ENCODE data around the gene OLR1. TPM values are rescaled to one million over a fixed set of nuclear protein-coding genes. Genes with fewer than 3 reads are reported as not detected.
"Not testable (repeated sequence)": the region's sequence is repeated elsewhere in the genome, so short reads cannot be mapped to it uniquely, and the experiment has no call there.

The OLR1 gene
- 1 to 10 TPM in 1 of 4 donors, under 1 TPM in 3; 0.61 to 1.2 (median 0.81) TPM for polyA plus RNA-seq (ENCODE audit: insufficient read length in 4 of 4)

DNA sequence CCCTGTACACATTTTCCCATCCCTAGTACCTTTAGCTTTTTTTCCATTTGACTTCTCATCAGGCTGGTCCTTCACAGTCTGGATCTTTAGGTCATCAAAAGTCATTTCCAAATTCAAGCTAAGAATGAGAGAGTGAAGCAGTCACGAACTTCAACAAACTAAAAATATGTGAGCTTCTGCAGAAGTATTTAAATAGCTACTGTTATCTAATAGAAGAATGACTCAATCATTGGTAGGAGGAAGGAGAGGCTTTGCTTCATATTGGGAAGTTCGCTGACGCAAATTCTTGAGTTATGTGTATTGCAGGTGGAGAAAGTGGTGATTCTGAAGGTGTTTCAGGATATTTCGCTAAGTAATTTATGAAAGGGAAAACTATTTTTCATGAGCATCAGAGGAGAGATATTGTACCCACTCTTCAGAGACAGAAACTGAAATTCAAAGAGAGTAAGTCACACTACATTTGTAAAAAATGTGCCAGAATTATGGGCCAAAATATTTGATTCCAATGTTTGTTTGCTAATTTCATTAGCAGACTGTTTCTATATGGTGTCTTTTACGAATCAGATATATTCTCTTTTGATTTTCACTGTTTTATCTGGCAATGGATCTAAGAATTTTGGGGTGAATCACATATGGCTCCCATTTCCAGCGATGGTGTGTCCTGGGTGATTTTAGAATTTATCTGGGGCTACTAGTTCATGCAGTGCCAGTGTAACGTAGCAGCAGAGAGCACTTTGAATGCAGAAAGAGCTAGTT lies at the start of gene OLR1:
Gene OLR1 (minus strand): TSS at position 160 of the 756 bp plus-strand sequence. CDS start 55 bp downstream, at position 105.
- no peak for DNase-seq (ENCODE audit: low read depth in 4 of 4, low spot score in 3 of 4)

DNA sequence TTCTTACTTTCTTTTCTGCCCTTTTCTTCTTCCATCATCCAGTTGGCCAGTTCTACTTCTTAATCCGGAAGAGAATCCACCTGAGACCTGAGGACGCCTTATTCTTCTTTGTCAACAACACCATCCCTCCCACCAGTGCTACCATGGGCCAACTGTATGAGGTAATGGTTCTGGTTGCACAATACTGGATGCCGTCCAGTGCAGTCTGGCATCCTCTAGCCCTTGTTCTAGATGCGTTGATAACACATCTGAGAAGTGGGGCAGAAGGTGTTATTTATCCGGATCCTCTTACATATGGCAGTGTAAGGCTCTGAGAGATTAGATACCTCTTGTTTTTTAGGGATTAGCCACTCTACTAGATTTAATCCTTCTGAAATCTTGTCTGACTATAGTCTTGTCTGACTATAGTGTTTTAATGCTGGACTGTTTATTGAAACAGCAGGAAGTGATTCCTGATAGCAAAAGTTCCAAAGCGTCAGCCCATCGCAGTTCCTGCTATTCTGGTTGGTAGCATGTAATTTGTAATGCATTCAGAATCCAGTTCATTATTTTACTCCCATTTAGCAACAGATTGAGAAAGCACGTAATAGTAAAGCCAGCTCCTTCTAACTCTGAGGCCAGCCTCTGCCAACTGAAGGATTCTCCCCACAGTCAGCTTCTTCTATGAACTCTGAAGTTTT lies 48.6 kb upstream of the OLR1 start:
- no peak for DNase-seq (ENCODE audit: low read depth in 4 of 4, low spot score in 3 of 4)

DNA sequence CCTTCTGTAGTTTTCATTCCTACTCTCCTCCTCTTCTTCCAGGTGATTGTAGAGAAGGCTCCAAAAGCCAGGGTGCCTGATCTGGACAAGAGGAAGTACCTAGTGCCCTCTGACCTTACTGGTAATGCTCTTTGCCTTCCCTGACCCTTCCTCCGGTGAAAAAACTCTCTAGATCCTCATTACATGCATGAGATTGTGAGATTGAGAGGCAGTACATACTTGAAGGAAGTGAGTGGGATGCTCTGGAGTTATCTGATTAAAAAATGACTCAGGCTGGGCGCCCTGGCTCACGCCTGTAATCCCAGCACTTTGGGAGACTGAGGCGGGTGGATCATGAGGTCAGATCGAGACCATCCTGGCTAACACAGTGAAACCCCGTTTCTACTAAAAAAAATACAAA lies 46.1 kb upstream of the OLR1 start:
- DNase-seq (ENCODE audit: low read depth in 4 of 4, low spot score in 3 of 4), result no peak

DNA sequence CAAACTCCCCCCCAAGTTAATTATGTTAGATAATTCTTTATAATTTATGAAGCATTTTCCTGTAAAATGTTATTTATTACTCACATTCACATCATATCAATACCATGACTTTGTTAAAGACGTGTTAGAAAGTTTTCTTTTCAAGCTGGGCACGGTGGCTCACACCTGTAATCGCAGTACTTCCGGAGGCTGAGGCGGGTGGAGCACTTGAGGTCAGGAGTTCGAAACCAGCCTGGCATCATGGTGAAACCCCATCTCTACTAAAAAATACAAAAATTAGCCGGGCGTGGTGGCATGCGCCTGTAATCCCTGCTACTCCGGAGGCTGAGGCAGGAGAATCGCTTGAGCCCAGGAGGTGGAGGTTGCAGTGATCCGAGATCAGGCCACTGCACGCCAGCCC lies 44.0 kb upstream of the OLR1 start:
- DNase-seq (ENCODE audit: low read depth in 4 of 4, low spot score in 3 of 4), result not testable (repeated sequence)

DNA sequence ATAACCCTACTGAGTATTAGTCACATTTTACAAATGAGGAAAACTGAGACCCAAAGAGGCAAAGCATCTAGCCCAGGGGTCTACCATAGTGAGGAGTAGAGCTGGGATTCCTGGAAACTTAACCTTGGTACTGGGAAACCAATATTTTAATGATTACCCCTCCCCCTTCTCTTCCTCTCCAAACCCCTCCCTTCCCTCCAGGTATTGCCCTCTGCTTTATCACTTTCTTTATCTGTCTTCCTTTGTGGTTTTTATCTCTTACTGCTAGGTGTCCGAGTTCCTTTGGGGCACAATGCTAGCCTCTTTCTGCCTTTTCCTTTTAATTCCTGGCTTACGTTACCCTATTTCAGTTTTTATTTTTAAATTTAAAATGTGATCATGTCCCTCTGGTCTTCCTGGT lies 43.5 kb upstream of the OLR1 start:
- no peak for DNase-seq (ENCODE audit: low read depth in 4 of 4, low spot score in 3 of 4)

DNA sequence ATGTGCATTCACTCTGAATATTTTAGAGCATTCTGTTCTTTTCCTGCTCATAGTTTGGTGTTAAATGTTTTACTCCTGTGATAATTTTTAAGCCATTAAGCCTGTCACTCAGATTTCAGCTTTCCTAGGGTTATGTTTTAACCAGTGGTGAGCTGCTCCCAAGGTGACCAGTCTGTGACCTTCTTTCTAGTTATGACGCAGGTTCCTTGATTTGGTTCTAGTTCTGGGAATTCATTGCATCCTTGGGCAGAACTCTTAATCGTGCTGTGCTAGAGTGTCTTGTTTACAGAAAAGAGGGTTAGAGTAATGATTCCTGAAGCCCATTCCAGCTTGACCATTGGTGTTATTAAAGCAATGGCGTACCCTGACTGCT lies 42.9 kb upstream of the OLR1 start:
- no peak for DNase-seq (ENCODE audit: low read depth in 4 of 4, low spot score in 3 of 4)

DNA sequence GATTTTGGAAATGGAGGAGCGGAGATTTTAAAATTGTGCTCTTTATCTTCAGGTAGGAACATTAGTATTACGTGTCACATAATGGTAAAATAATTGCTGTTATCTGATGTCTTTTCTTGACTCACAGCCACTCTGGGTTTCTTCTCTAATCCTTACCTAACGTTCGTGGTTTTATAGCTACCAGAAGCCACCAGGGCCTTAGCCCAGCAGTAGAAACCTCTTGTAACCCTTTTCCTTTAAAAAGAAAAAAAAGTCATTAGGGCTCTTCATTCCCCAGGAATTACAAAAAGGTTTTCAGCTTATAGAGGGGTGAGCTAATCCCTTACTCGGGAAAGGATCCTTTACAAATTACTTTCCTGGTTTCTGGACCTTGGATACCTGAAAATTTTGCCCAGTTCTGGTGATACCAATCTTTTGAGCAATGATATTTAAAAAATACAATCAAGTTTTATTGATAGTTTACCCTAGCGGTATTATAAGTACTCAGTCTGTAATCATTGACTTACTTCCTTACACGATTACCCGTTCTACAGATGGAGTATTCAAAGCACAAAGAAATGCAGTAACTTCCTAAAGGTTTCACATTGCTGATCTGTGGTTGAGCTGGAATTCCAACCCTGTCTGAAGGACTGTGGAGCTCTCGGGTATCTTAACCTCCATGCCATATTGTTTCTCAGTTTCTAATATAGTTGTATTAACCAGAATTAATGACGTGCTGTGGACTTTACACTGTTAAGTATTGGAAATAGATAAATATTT lies 42.4 kb upstream of the OLR1 start:
- peak in 1 of 4 donors; percentile 18 for DNase-seq (ENCODE audit: low read depth in 4 of 4, low spot score in 3 of 4)

DNA sequence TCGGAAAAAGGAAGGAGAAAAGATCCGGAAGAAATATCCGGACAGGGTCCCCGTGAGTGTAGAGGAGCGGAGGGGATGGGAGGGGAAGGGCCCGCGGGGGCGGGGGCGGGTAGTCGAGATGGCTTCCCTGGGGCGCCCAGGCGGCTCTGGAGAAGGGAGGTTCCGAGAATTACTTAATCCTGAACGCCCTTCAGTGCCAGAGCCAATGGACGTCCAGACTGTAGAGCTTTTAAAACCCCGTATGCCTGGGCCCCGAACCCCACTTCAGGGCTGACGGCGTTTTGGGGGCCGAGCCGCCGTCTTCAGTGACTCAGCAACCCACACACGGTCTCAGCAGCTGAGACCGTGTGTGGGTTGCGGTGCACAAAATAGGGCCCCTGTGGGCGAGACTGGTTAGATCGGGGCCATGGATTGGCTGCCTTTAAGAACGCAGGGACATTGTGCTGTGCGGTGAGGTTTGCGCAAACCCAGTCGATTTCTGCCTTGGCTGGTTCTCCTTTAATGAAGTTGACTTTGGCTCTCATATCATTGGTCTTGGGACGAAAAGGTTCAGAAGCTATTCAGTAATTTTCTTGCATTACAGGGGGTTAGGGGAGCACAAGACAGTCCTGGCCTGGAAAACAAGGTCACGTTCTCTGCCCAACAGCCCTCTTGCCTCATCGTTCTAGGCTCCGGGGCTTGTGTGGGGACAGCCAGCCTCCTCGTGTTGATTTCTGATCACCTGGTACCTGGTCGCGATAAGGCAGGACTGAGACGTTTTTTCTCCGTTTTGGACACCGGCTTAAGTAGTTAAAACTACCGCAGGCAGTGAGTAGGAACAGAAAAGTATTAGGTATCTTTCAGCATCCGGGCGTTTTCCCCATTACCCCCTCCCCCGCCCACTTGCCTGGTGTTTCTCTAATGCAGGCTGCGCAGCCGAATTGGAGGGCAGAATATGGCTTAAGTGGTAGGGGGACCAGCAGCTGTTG lies 41.5 kb upstream of the OLR1 start:
- peak in 3 of 4 donors; percentile 50 to 51 (median 51) for DNase-seq (ENCODE audit: low read depth in 4 of 4, low spot score in 3 of 4)

DNA sequence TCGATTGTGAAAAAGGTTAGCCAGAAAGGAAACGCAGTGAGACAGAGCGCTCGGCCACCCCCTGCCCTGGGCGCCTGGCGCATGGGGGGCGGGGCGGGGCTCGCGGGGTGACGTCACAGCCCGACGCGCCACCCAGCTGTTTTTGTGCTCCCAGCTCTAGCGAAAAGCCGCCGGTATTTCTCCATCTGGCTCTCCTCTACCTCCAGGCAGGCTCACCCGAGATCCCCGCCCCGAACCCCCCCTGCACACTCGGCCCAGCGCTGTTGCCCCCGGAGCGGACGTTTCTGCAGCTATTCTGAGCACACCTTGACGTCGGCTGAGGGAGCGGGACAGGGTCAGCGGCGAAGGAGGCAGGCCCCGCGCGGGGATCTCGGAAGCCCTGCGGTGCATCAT lies 40.8 kb upstream of the OLR1 start, which contains the start of gene GABARAPL1:
Gene GABARAPL1 (plus strand): TSS at position 139 of the 393 bp plus-strand sequence. CDS start 253 bp downstream, at position 392.
- DNase-seq (ENCODE audit: low read depth in 4 of 4, low spot score in 3 of 4), result peak in 3 of 4 donors; percentile 59 to 70 (median 63)

DNA sequence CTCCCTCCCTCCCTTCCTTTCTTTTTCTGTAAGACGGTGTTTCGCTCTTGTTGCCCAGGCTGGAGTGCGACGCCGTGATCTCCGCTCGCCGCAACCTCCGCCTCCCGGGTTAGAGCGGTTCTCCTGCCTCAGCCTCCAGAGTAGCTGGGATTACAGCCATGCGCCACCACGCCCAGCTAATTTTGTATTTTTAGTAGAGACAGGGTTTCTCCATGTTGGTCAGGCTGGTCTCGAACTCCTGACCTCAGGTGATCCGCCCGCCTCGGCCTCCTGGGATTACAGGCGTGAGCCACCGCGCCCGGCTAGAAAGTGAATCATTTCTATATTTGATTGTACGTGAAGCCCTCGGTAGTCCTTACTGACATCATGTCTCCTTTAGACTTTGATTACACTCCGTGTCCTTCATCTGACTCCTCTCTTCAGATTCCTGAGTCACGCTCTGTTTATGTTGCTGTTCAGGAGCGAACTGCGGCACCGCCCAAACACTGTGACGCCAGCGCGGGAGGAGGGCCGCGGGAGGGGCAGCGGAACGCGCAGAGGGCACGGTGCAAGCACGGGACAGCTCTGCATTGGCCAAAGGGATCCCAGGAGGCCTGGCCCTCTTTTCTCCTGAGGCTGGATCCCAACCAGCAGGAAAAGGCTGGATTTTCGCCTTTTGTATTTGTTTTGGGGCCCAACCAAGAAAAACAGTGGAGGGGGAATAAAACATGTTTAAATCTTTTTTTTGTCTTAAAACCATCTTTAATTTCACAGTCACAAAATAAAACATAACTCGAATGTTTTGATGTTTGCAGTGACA lies 40.2 kb upstream of the OLR1 start:
- DNase-seq (ENCODE audit: low read depth in 4 of 4, low spot score in 3 of 4), result peak; percentile 86 to 91 (median 88)

DNA sequence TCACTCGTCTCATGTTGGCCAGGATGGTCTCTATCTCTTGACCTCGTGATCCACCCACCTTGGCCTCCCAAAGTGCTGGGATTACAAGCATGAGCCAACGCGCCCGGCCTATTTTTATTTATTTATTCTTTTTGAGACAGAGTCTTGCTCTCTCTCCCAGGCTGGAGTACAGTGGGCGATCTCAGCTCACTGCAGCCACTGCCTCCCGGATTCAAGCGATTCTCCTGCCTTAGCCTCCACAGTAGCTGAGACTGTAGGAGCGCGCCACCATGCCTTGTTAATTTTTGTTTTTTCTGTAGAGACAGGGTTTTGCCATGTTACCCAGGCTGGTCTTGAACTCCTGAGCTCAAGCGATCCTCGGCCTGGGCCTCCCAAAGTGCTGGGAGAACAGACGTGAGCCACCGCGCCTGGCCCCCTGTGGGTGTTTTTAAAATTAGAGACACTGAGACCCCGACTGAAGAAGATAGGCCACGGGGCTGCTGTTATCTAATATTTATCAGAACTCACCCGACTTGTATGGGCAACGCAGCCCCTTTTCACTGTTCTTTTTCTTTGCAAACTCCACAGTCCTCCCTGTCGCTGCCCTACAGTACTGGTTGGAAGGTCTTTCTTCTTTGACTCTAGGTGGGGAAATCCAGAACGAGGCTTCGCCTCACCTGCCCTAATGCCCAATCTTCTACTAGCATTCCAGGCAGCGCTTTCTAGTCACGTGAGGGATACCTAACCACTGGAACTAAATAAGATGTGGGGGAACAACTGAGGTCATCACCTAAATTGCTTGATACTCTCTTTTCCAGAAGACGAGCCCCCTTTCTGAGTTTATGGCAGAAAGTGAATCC lies 39.4 kb upstream of the OLR1 start:
- DNase-seq (ENCODE audit: low read depth in 4 of 4, low spot score in 3 of 4), result no peak

DNA sequence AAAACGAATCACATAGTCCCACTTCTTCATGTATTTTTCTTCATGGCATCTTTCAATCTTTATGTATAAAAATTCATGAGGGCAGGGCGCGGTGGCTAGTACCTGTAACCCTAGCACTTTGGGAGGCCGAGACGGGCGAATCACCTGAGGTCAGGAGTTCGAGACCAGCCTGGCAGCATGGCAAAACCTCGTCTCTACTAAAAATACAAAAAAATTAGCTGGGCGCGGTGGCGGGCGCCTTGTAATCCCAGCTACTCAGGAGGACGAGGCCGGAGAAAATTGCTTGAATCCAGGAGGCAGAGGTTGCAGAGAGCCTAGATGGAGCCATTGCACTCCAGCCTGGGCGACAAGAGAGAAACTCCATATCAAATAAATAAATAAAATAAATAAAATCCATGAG lies 38.3 kb upstream of the OLR1 start:
- no peak for DNase-seq (ENCODE audit: low read depth in 4 of 4, low spot score in 3 of 4)

DNA sequence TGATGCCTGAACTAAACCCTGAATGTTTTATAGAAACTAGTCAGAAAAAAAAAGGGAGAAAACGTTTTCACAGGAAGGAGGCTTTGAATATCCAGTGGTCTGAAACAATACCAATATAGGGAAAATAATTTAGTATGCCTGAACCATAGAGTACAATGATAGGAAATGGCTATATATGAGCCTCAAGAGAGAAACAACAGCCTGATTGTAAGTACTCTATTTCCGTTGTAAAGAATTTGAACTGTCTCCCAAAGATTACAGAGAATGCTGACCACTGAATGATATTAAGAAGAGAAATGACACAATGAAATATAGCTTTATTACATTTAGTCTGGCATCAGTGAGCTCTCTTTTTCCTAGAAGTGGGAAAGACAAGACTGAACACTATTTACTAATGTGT lies 35.2 kb upstream of the OLR1 start:
- no peak for DNase-seq (ENCODE audit: low read depth in 4 of 4, low spot score in 3 of 4)

DNA sequence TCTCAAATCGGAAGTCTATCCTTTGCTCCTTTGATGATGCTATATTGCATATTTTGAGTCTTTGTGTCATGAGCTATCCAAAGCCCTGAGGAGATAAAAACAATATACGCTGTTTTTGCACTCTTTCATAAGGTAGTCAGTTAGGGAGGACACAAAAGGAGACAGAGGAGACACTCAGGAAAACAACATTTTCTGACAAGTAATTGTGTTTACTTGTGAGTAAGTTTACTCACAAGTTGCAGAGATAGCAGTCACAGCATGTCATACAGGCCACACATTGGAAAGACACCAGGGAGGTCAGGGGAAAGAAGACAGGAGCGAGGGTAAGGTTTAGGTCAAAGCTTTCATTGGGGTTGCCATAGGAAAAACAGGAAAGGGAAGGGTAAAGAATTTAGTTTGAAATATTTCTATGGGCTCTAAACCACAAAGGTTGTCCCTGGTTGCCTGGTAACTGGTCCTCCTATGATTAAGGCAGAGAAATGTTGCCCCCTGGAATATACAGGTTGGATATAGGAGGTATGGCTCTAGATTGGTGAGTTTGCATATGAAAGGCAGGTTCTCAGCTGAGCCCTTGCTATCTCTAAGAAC lies 33.4 kb upstream of the OLR1 start:
- no peak for DNase-seq (ENCODE audit: low read depth in 4 of 4, low spot score in 3 of 4)

DNA sequence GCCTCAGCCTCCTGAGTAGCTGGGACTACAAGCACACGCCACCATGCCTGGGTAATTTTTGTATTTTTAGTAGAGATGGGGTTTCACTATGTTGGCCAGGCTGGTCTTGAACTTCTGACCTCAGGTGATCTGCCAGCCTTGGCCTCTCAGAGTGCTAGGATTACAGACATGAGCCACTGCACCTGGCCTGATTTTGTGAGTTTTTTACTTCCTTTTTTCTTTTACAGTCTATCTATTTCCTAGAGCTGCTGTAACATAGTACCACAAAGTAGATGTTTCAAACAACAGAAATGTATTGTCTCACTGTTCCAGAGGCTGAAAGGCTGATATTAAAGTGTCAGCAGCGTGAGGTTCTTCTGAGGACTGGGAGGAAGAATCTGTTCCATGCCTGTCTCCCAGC lies 32.6 kb upstream of the OLR1 start:
- not testable (repeated sequence) for DNase-seq (ENCODE audit: low read depth in 4 of 4, low spot score in 3 of 4)

DNA sequence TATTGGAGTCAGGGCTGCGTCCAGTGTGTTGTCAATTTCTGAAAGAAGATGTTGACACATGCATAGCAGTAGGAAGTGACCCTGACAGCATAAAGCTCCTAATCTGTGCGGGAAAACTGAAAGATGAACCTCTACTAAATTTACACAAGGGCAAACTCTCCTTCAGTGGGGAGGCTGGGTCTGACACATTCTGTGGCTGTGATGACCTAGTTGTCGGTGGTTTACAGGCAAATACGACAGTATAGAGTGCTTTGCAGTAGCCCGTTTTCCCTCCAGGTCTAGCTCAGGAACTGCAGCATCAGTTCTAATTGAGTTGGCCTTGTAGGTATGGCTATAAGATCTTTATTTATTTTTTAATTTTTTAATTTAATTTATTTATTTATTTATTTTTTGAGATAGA lies 25.9 kb upstream of the OLR1 start:
- no peak for DNase-seq (ENCODE audit: low read depth in 4 of 4, low spot score in 3 of 4)

DNA sequence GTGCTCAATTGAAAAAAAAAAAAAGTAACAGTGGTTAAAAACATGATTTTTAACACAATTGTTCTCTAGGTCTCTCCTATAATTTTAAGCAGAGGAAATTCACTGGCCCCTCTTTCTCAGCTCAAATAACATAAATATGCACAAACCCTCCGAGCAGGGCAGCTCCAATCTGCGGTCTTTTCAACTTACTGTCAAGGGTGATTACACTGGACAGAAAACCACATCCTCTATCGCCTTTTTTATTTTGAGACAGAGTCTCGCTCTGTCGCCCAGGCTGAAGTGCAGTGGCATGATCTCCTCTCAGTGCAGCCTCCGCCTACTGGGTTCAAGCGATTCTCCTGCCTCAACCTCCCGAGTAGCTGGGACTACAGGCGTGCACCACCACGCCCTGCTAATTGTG lies 24.3 kb upstream of the OLR1 start:
- DNase-seq (ENCODE audit: low read depth in 4 of 4, low spot score in 3 of 4), result no peak

DNA sequence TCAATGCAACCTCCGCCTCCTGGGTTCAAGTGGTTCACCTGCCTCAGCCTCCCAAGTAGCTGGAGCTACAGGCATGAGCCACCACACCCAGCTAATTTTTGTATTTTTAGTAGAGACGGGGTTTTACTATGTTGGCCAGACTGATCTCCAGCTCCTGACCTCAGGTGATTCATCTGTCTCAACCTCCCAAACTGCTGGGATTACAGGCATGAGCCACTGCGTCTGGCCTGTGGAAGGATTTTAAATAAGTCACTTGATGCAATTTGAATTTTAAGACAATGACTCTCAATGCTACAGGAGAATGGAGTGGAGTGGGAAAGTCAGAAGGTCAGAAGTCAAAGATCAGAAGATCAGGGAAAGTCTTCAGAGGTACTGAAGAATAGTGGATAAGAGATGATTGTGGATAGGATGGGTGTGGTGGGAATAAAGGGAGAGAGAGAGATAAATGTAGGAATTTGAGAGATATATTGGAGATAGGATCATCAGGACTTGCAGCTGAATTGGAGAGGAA lies 22.3 kb upstream of the OLR1 start:
- no peak for DNase-seq (ENCODE audit: low read depth in 4 of 4, low spot score in 3 of 4)
